SIG-M5 treated with dmso at 0.1 percent for 504 hours (cell line): ENCODE data around the gene PAX5.
A peak's percentile ranks its signal among the peaks of the same experiment; 100 is the strongest.
"Not testable (repeated sequence)": the region's sequence is repeated elsewhere in the genome, so short reads cannot be mapped to it uniquely, and the experiment has no call there.

Experiments
- DNase-seq: peaks from one replicate; lab custom pipeline; 2025; ENCODE audit not compliant: unreplicated experiment; lab: John Stamatoyannopoulos, UW

The PAX5 gene

GRCh38 chr9:37033682-37034304 is at the start of gene PAX5:
Gene PAX5 (minus strand): TSS chr9:37034268. CDS start chr9:37034031, 237 bp downstream.
- no peak for DNase-seq

GRCh38 chr9:37083654-37084053 is 49.6 kb upstream of the PAX5 start:
- no peak for DNase-seq

GRCh38 chr9:37082214-37082765 is 48.2 kb upstream of the PAX5 start:
- no peak for DNase-seq

- DNase-seq, result not testable (repeated sequence)
Observed at GRCh38 chr9:37081507-37081906, 47.4 kb upstream of the PAX5 start.

- not testable (repeated sequence) for DNase-seq
Observed at GRCh38 chr9:37080165-37080628, 46.1 kb upstream of the PAX5 start.

GRCh38 chr9:37079370-37080164 is 45.5 kb upstream of the PAX5 start:
- DNase-seq, result peak; percentile 90

- not testable (repeated sequence) for DNase-seq
Observed at GRCh38 chr9:37074790-37075189, 40.7 kb upstream of the PAX5 start.

- no peak for DNase-seq
Observed at GRCh38 chr9:37066139-37066725, 32.2 kb upstream of the PAX5 start.

GRCh38 chr9:37062336-37062735 is 28.3 kb upstream of the PAX5 start:
- DNase-seq, result peak; percentile 76

GRCh38 chr9:37061768-37062167 is 27.7 kb upstream of the PAX5 start:
- DNase-seq, result peak; percentile 63

- no peak for DNase-seq
Observed at GRCh38 chr9:37060833-37061232, 26.8 kb upstream of the PAX5 start.

GRCh38 chr9:37056046-37056920 is 22.2 kb upstream of the PAX5 start:
- DNase-seq, result no peak

- DNase-seq, result not testable (repeated sequence)
Observed at GRCh38 chr9:37054363-37054720, 20.3 kb upstream of the PAX5 start.

GRCh38 chr9:37053684-37054362 is 19.8 kb upstream of the PAX5 start:
- DNase-seq, result no peak

- no peak for DNase-seq
Observed at GRCh38 chr9:37046683-37047082, 12.6 kb upstream of the PAX5 start.

GRCh38 chr9:37042421-37042820 is 8.4 kb upstream of the PAX5 start:
- no peak for DNase-seq

GRCh38 chr9:37040508-37041127 is 6.5 kb upstream of the PAX5 start:
- DNase-seq, result no peak

- no peak for DNase-seq
Observed at GRCh38 chr9:37038943-37039464, 4.9 kb upstream of the PAX5 start.

GRCh38 chr9:37038302-37038942 is 4.4 kb upstream of the PAX5 start:
- DNase-seq, result no peak
